K562 (cell line): ENCODE results near the gene TMEM164. TPM values are rescaled to one million over a fixed set of nuclear protein-coding genes. Genes with fewer than 3 reads are reported as not detected.

Experiments used
- ATAC-seq: fragments of 200-7000 bp; cut with Tn5 transposase; 3 replicates; pipeline ENCODE4 v1.9.1; 2020; ENCODE audit warnings: moderate library complexity
- BruUV-seq: library from RNA; stranded (reverse); fragments of 400-500 nt; replicated peaks from 2 replicates; lab custom pipeline; 2021; lab: Mats Ljungman, UMichigan
- CTCF ChIA-PET: fragments of 300-600 bp; formaldehyde crosslinking; extraction: SDS; loops from one replicate; lab custom pipeline; 2021; ENCODE audit warnings: low intra/inter-chr PET ratio; lab: Yijun Ruan, JAX
- POLR2A ChIA-PET: fragments of 300-600, 350-650 bp; sonication (Branson Sonifier 250); formaldehyde crosslinking; extraction: SDS; loops from one replicate; lab custom pipeline; 2021; ENCODE audit warnings: antibody characterized with exemption, inconsistent platforms; lab: Yijun Ruan, JAX
- DNase-seq, 4 experiments: peaks; one replicate each; pipeline versions ENCODE4 v3.0.0 to v3.0.0-alpha.2; 2011 to 2018; ENCODE audit warnings: low spot score in 3 of 4, mixed read lengths in 3 of 4; ENCODE audit errors: extremely low read depth in 1 of 4
- FAIRE-seq: peaks from 2 replicates; lab custom pipeline; 2011; peaks lifted over from hg19 to GRCh38; lab: Jason Lieb, UNC
- H2AFZ ChIP-seq: 2 replicates; pipeline ENCODE4 v1.6.0; 2011; ENCODE audit warnings: low read depth, low read length, control low read depth, inconsistent platforms
- H3K27ac ChIP-seq: fragments of 200-600 bp; 3 replicates; pipeline ENCODE4 v1.8.0; 2011; ENCODE audit warnings: low read depth, mild to moderate bottlenecking, control low read depth, inconsistent platforms, low read length, moderate library complexity, mixed read lengths; ENCODE audit errors: extremely low read depth
- H3K27me3 ChIP-seq, 2 experiments: fragments of 300-600 bp in 1 of 2; 2 replicates in 1 of 2; 3 replicates in 1 of 2; pipeline versions ENCODE4 v1.6.0 to v1.8.0; 2011; ENCODE audit warnings: inconsistent platforms in 2 of 2, low read length in 2 of 2, mild to moderate bottlenecking in 1 of 2, mixed read lengths in 1 of 2, moderate library complexity in 1 of 2; ENCODE audit not compliant: control insufficient read depth in 2 of 2, insufficient read depth in 2 of 2
- H3K36me3 ChIP-seq: fragments of 300-600 bp; 3 replicates; pipeline ENCODE4 v1.8.0; 2011; ENCODE audit warnings: mild to moderate bottlenecking, low read length, inconsistent platforms; ENCODE audit not compliant: control insufficient read depth, insufficient read depth
- H3K4me1 ChIP-seq, 2 experiments: fragments of 200-600 bp in 1 of 2; replicated peaks in 1 of 2; 2 replicates in 1 of 2; 3 replicates in 1 of 2; pipeline versions ENCODE4 v1.5.1 to v1.8.0; 2011; ENCODE audit warnings: inconsistent platforms in 2 of 2, low read length in 2 of 2, mild to moderate bottlenecking in 1 of 2, mixed read lengths in 1 of 2, moderate library complexity in 1 of 2; ENCODE audit not compliant: control insufficient read depth in 2 of 2, insufficient read depth in 2 of 2
- H3K4me2 ChIP-seq: 2 replicates; pipeline ENCODE4 v1.6.1; 2011; ENCODE audit warnings: low read length, control low read depth, inconsistent platforms, mixed read lengths; ENCODE audit not compliant: insufficient read depth
- H3K4me3 ChIP-seq: fragments of 200-600 bp; sonication (generic), shearing (Covaris generic); 2 replicates; pipeline ENCODE4 v1.5.1; 2016; ENCODE audit warnings: control low read depth, inconsistent platforms
- H3K79me2 ChIP-seq: fragments of 200-600 bp; 3 replicates; pipeline ENCODE4 v1.8.0; 2011; ENCODE audit warnings: low read length, inconsistent platforms; ENCODE audit not compliant: control insufficient read depth, insufficient read depth
- H3K9ac ChIP-seq, 2 experiments: 2 replicates each; pipeline versions ENCODE4 v1.6.0 to v1.6.1; 2011; ENCODE audit warnings: low read depth in 2 of 2, low read length in 2 of 2, control low read depth in 1 of 2, inconsistent platforms in 1 of 2, mild to moderate bottlenecking in 1 of 2, mixed read lengths in 1 of 2; ENCODE audit not compliant: insufficient read depth in 1 of 2
- H3K9me1 ChIP-seq: one replicate; pipeline ENCODE4 v1.6.0; 2011; ENCODE audit warnings: inconsistent platforms, mild to moderate bottlenecking, low read length, moderate library complexity; ENCODE audit not compliant: control insufficient read depth, insufficient read depth
- H3K9me3 ChIP-seq: replicated peaks from 2 replicates; pipeline ENCODE4 v1.5.1; 2011; ENCODE audit warnings: low read depth, low read length, inconsistent platforms; ENCODE audit not compliant: control insufficient read depth, insufficient read depth
- H4K20me1 ChIP-seq: replicated peaks from 2 replicates; pipeline ENCODE4 v1.6.1; 2011; ENCODE audit warnings: low read length, inconsistent platforms, mixed read lengths; ENCODE audit not compliant: control insufficient read depth, insufficient read depth
- ARID2 ChIP-seq: fragments of 450-650 bp; IDR thresholded peaks from 2 replicates; pipeline ENCODE4 v1.6.1; 2017; ENCODE audit warnings: antibody characterized with exemption, mild to moderate bottlenecking
- ARID4B ChIP-seq: sonication (generic); formaldehyde crosslinking; IDR thresholded peaks from 2 replicates; pipeline ENCODE4 v1.8.0; 2022; ENCODE audit warnings: mild to moderate bottlenecking, missing genetic modification reagents
- DDX20 ChIP-seq: fragments of 450-650 bp; IDR thresholded peaks from 2 replicates; pipeline ENCODE4 v1.6.1; 2016; ENCODE audit warnings: missing genetic modification characterization, low read depth, mild to moderate bottlenecking, missing compliant biosample characterization, moderate library complexity
- FOXK2 ChIP-seq, 2 experiments: fragments of 450-650 bp; IDR thresholded peaks in 1 of 2; conservative IDR thresholded peaks in 1 of 2; 2 replicates each; pipeline ENCODE4 v1.6.1; 2016; ENCODE audit warnings: low read depth in 2 of 2, mild to moderate bottlenecking in 1 of 2
- HDAC2 ChIP-seq: fragments of 450-650 bp; IDR thresholded peaks from 2 replicates; pipeline ENCODE4 v1.6.1; 2016; ENCODE audit warnings: mild to moderate bottlenecking
- MAFF ChIP-seq: IDR thresholded peaks from 2 replicates; pipeline ENCODE4 v1.6.1; 2012; ENCODE audit warnings: low read length, improper control_type of control experiment
- MEIS2 ChIP-seq: fragments of 450-650 bp; IDR thresholded peaks from 2 replicates; pipeline ENCODE4 v1.6.1; 2014; ENCODE audit warnings: mild to moderate bottlenecking; ENCODE audit not compliant: partially characterized antibody
- PPARD ChIP-seq: fragments of 250-450 bp; sonication (Bioruptor Pico); IDR thresholded peaks from 2 replicates; pipeline ENCODE4 v1.8.0; 2022; ENCODE audit warnings: inconsistent platforms, mild to moderate bottlenecking, moderate library complexity
- PRMT5 ChIP-seq: sonication (generic); formaldehyde crosslinking; IDR thresholded peaks from 2 replicates; pipeline ENCODE4 v1.5.0; 2020; ENCODE audit warnings: missing genetic modification reagents
- RBM17 ChIP-seq: fragments of 200-400 bp; formaldehyde crosslinking; IDR thresholded peaks from 2 replicates; pipeline ENCODE4 v1.6.1; 2017; ENCODE audit warnings: low read depth, mild to moderate bottlenecking, low read length, borderline replicate concordance
- STAT5B ChIP-seq: fragments of 250-450 bp; sonication (Bioruptor Pico); IDR thresholded peaks from 2 replicates; pipeline ENCODE4 v1.8.0; 2021; ENCODE audit warnings: mild to moderate bottlenecking, inconsistent platforms
- YBX1 ChIP-seq: fragments of 450-650 bp; IDR thresholded peaks from 2 replicates; pipeline ENCODE4 v1.7.1; 2016; ENCODE audit warnings: mild to moderate bottlenecking
- ZBTB11 ChIP-seq, 3 experiments: fragments of 200-800 bp in 1 of 3; fragments of 250-450 bp in 1 of 3; fragments of 450-650 bp in 1 of 3; sonication (Bioruptor Pico) in 1 of 3; sonication (Bioruptor generic) in 1 of 3; formaldehyde crosslinking in 1 of 3; IDR thresholded peaks; 2 replicates each; pipeline versions ENCODE4 v1.6.1 to v1.8.0; 2016 to 2022; ENCODE audit warnings: mild to moderate bottlenecking in 2 of 3, missing genetic modification characterization in 2 of 3, missing compliant biosample characterization in 1 of 3, moderate library complexity in 1 of 3
- ZNF239 ChIP-seq: fragments of 250-450 bp; sonication (Bioruptor Pico); IDR thresholded peaks from 2 replicates; pipeline ENCODE4 v1.4.0; 2020; ENCODE audit warnings: mild to moderate bottlenecking
- ZNF586 ChIP-seq: fragments of 450-650 bp; formaldehyde crosslinking; conservative IDR thresholded peaks from 2 replicates; pipeline ENCODE4 v1.4.0; 2020; ENCODE audit warnings: mild to moderate bottlenecking, moderate library complexity
- WGBS: fragments of 100-300 bp; shearing (Covaris generic); methylation state at CpG from one replicate; pipeline ENCODE4 v1.1.6; 2016; ENCODE audit warnings: low coverage, mixed read lengths; ENCODE audit not compliant: insufficient coverage; ENCODE audit errors: missing lambda C conversion rate; 5-methylcytosine and 5-hydroxymethylcytosine counted together
- in situ Hi-C: fragments of 300-500 bp; cut with MboI; formaldehyde crosslinking; loops from 4 replicates; pipeline ENCODE4 v1.15.0; 2018; ENCODE audit warnings: inconsistent platforms, mixed read lengths
- intact Hi-C: fragments of 100-400 bp; cut with micrococcal nuclease; formaldehyde crosslinking; loops from 2 replicates; pipeline ENCODE4 v1.14.2; 2022
- polyA plus RNA-seq, 8 experiments: library from polyadenylated mRNA; depleted of rRNA in 4 of 8; stranded (reverse) in 5 of 8; unstranded in 3 of 8; fragments of >200 nt; fragmentation: Nextera tagmentation in 2 of 8; fragmentation: Illumina TruSeq in 1 of 8; extraction: Ambion mirVana in 2 of 8; extraction: Trizol in 1 of 8; gene quantifications; 2 replicates each; pipeline versions ENCODE4 v1.2.1 to v1.2.3, GENCODE V29; 2011 to 2014; ENCODE audit warnings: inconsistent platforms in 1 of 8, missing spikeins in 1 of 8
- total RNA-seq, 7 experiments: library from RNA; depleted of rRNA in 6 of 7; stranded (reverse); fragments of >200 nt in 6 of 7; fragmentation: Illumina TruSeq in 2 of 7; extraction: Trizol in 2 of 7; gene quantifications; 2 replicates each; pipeline versions ENCODE4 v1.2.1 to v1.2.3, GENCODE V29; 2011 to 2021; ENCODE audit warnings: low replicate concordance in 1 of 7

TMEM164 gene
- total and polyA plus RNA-seq, 9 of the 15 experiments (the other 6 are each of a cell fraction or from before 2014, with no cell fraction given): 2.4 to 57.3 (median 23.1) TPM

GRCh38 chrX:110022599-110023448, 19.9 kb downstream of the TMEM164 start:
- no peak for DNase-seq
- intact Hi-C loops: no loop called here
- no peak for FAIRE-seq
- ATAC-seq: no peak
- peaks cover 82% of the 10 kb centered on the region for H3K36me3 ChIP-seq
- H4K20me1 ChIP-seq: no peaks in the 10 kb centered on the region
- ChIA-PET CTCF (no interaction called here), POLR2A (interaction anchor here (0.7 to 2.3 kb wide), 2 partner anchors 9 to 10 kb away, joined by 3 to 5 read pairs; no protein-coding TSS in a partner anchor)
- no peaks in the 10 kb centered on the region for H3K9me3 ChIP-seq
- no peak overlapping the region for H3K9ac ChIP-seq
- no peak overlapping the region for H3K27ac ChIP-seq
- H3K79me2 ChIP-seq: peaks cover 25% of the 10 kb centered on the region
- in situ Hi-C loops: no loop called here
- no TSS peak for BruUV-seq
- no peaks in the 10 kb centered on the region for H3K4me1 ChIP-seq
- no peak overlapping the region for H3K4me3 ChIP-seq
- H3K4me2 ChIP-seq: no peak overlapping the region
- H3K9me1 ChIP-seq: no peaks in the 10 kb centered on the region
- no peaks in the 10 kb centered on the region for H3K27me3 ChIP-seq
- H2AFZ ChIP-seq: no peak overlapping the region
- WGBS: 58% methylated on average over 5 of the region's 5 CpGs
- no peak for TF ChIP-seq FOXK2 (conservative IDR thresholded peaks at IDR 0.05 in 1 of 2, IDR thresholded peaks at IDR 0.05 in 1 of 2; ENCODE audit: low read depth in 2 of 2)
- no peak for TF ChIP-seq MEIS2
- TF ChIP-seq ZNF586 (CRISPR knock-in tag): no peak
- TF ChIP-seq HDAC2: no peak
- TF ChIP-seq ARID2: no peak
- no peak for TF ChIP-seq ARID4B (CRISPR knock-in tag)
- no peak for TF ChIP-seq PRMT5 (CRISPR knock-in tag)
- no peak for TF ChIP-seq YBX1
- TF ChIP-seq MAFF: no peak
- no peak for TF ChIP-seq DDX20 (tag)
- TF ChIP-seq PPARD (CRISPR knock-in tag): no peak
- TF ChIP-seq ZBTB11 (CRISPR knock-in tag; IDR thresholded peaks at IDR 0.05): no peak
- no peak for TF ChIP-seq ZNF239 (CRISPR knock-in tag)
- TF ChIP-seq RBM17: no peak
- no peak for TF ChIP-seq STAT5B (CRISPR knock-in tag)
